Left colon (tissue), 2 donors: ENCODE measurements around the gene TBL1X. TPM values are rescaled to one million over a fixed set of nuclear protein-coding genes. Genes with fewer than 3 reads are reported as not detected.

ENCODE experiments used
- ATAC-seq: fragments of 200-7000 bp; cut with Tn5 transposase; one replicate; pipeline ENCODE4 v1.9.1; 2020; ENCODE audit warnings: mild to moderate bottlenecking, moderate library complexity
- DNase-seq, 2 donors: peaks; one replicate each; pipeline ENCODE4 v3.0.0-alpha.2; 2020
- intact Hi-C, 2 donors: fragments of 100-400 bp; cut with DNase I in 1 of 2; cut with micrococcal nuclease in 1 of 2; formaldehyde crosslinking; loops; one replicate each; pipeline versions ENCODE4 v1.11.2 to v1.14.0; 2022; cut with DNase I, micrococcal nuclease
- total RNA-seq, 2 donors: library from RNA; stranded (reverse); fragmentation: NEBNext Ultra II Directional; extraction: Animal tissue kit (Norgen Biotek cat#: 25700); gene quantifications; one replicate each; pipeline ENCODE4 v1.2.1, GENCODE V29; 2021
- donor health status: DM: no; HTN: no; CAD: no.
- donor health status: DM: yes; HTN: yes; CAD: no.

TBL1X gene
- total RNA-seq, 2 donors from 2014 or later: 15.4 to 17.3 TPM

- ATAC-seq (no peak), DNase-seq (no peak)
- intact Hi-C loops: loop anchor here in 1 of 2 donors (10.0 kb wide), 1 partner anchor 880 kb away; no protein-coding TSS in a partner anchor
These were observed 240.1 kb downstream of the TBL1X start for GRCh38 chrX:9704876-9705465.

- DNase-seq: no peak
- no peak for ATAC-seq
- intact Hi-C loops: loop anchor here in 1 of 2 donors (10.0 kb wide), 1 partner anchor 882 kb away; no protein-coding TSS in a partner anchor
These were observed 241.6 kb downstream of the TBL1X start for GRCh38 chrX:9706421-9706820.

- ATAC-seq (no peak), DNase-seq (no peak)
- intact Hi-C loops: loop anchor here in 1 of 2 donors (10.0 kb wide), 1 partner anchor 883 kb away; no protein-coding TSS in a partner anchor
These were observed 242.6 kb downstream of the TBL1X start for GRCh38 chrX:9707306-9708033.

GRCh38 chrX:9708086-9708485 lies 243.2 kb downstream of the TBL1X start:
- intact Hi-C loops: loop anchor here in 1 of 2 donors (10.0 kb wide), 1 partner anchor 883 kb away; no protein-coding TSS in a partner anchor
- ATAC-seq: no peak
- no peak for DNase-seq

- intact Hi-C loops: loop anchor here in 1 of 2 donors (10.0 kb wide), 1 partner anchor 884 kb away; no protein-coding TSS in a partner anchor
These were observed 244.2 kb downstream of the TBL1X start for GRCh38 chrX:9708923-9709553.

GRCh38 chrX:9710332-9710731 lies 245.5 kb downstream of the TBL1X start:
- intact Hi-C loops: no loop called here
- DNase-seq (no peak), ATAC-seq (no peak)

More at GRCh38 chrX:9708923-9709553, 244.2 kb downstream of the TBL1X start:
- peak; percentile 90 for ATAC-seq
- DNase-seq: peak; percentile 45 to 84

- intact Hi-C loops: no loop called here
- DNase-seq (no peak), ATAC-seq (no peak)
These were observed 252.5 kb downstream of the TBL1X start for GRCh38 chrX:9717376-9717775.

- intact Hi-C loops: no loop called here
These were observed 259.9 kb downstream of the TBL1X start for GRCh38 chrX:9724711-9725110.

GRCh38 chrX:9728261-9728660 lies 263.4 kb downstream of the TBL1X start:
- no peak for ATAC-seq
- intact Hi-C loops: no loop called here
- no peak for DNase-seq

More at GRCh38 chrX:9724711-9725110, 259.9 kb downstream of the TBL1X start:
- ATAC-seq (no peak), DNase-seq (no peak)

- ATAC-seq (no peak), DNase-seq (no peak)
- intact Hi-C loops: no loop called here
These were observed 264.5 kb downstream of the TBL1X start for GRCh38 chrX:9729171-9729885.

- DNase-seq (no peak), ATAC-seq (no peak)
- intact Hi-C loops: no loop called here
These were observed 265.2 kb downstream of the TBL1X start for GRCh38 chrX:9730078-9730477.

GRCh38 chrX:9730752-9731151 lies 265.9 kb downstream of the TBL1X start:
- ATAC-seq (no peak), DNase-seq (no peak)
- intact Hi-C loops: no loop called here

GRCh38 chrX:9737363-9737762 lies 272.5 kb downstream of the TBL1X start:
- DNase-seq: no peak
- ATAC-seq: no peak
- intact Hi-C loops: no loop called here

GRCh38 chrX:9738151-9738550 lies 273.3 kb downstream of the TBL1X start:
- ATAC-seq (no peak), DNase-seq (no peak)
- intact Hi-C loops: no loop called here

GRCh38 chrX:9739130-9739529 lies 274.3 kb downstream of the TBL1X start:
- DNase-seq: no peak
- intact Hi-C loops: no loop called here
- no peak for ATAC-seq

GRCh38 chrX:9745417-9746115 lies 280.7 kb downstream of the TBL1X start:
- intact Hi-C loops: no loop called here
- ATAC-seq (no peak), DNase-seq (no peak)

GRCh38 chrX:9746148-9746888 lies 281.5 kb downstream of the TBL1X start:
- ATAC-seq (no peak), DNase-seq (no peak)
- intact Hi-C loops: no loop called here

- intact Hi-C loops: no loop called here
- no peak for DNase-seq
- ATAC-seq: no peak
These were observed 282.8 kb downstream of the TBL1X start for GRCh38 chrX:9747644-9748043.
